Endothelial cell of umbilical vein (primary cell): ENCODE measurements around the gene CAMSAP1. TPM values are rescaled to one million over a fixed set of nuclear protein-coding genes. Genes with fewer than 3 reads are reported as not detected.

Experiments
- BruUV-seq: library from RNA; stranded (reverse); fragments of 400-500 nt; replicated peaks from 2 replicates; lab custom pipeline; 2021; lab: Mats Ljungman, UMichigan
- CTCF ChIA-PET: fragments of 300-600, 350-600 bp; sonication (Branson Sonifier 250); formaldehyde crosslinking; loops from one replicate; lab custom pipeline; 2021; ENCODE audit warnings: antibody characterized with exemption, inconsistent platforms; lab: Charles Lee
- POLR2A ChIA-PET: fragments of 300-600, 350-600 bp; sonication (Branson Sonifier 250); formaldehyde crosslinking; loops from one replicate; lab custom pipeline; 2021; ENCODE audit warnings: antibody characterized with exemption, inconsistent platforms; lab: Charles Lee
- DNase-seq: peaks from one replicate; pipeline ENCODE4 v3.0.0-alpha.2; 2011; ENCODE audit warnings: low read depth, low spot score
- FAIRE-seq: peaks from 2 replicates; lab custom pipeline; 2011; peaks lifted over from hg19 to GRCh38; lab: Jason Lieb, UNC
- H2AFZ ChIP-seq: 2 replicates; pipeline ENCODE4 v1.6.0; 2012; ENCODE audit warnings: low read depth, low read length, control low read depth, inconsistent platforms
- H3K27ac ChIP-seq: 2 replicates; pipeline ENCODE4 v1.5.1; 2011; ENCODE audit warnings: low read depth, mild to moderate bottlenecking, control low read depth, low read length, moderate library complexity; ENCODE audit not compliant: insufficient read depth
- H3K27me3 ChIP-seq, 2 experiments: 2 replicates each; pipeline versions ENCODE4 v1.6.0 to v1.6.1; 2011; ENCODE audit warnings: low read length in 2 of 2, mixed read lengths in 1 of 2; ENCODE audit not compliant: control insufficient read depth in 2 of 2, insufficient read depth in 2 of 2
- H3K36me3 ChIP-seq, 2 experiments: 2 replicates in 1 of 2; 3 replicates in 1 of 2; pipeline ENCODE4 v1.5.1; 2011; ENCODE audit warnings: low read length in 2 of 2, mild to moderate bottlenecking in 1 of 2, moderate library complexity in 1 of 2; ENCODE audit not compliant: control insufficient read depth in 2 of 2, insufficient read depth in 2 of 2; ENCODE audit errors: extremely low read depth in 1 of 2
- H3K4me1 ChIP-seq: 3 replicates; pipeline ENCODE4 v1.5.1; 2011; ENCODE audit warnings: mild to moderate bottlenecking, low read length; ENCODE audit not compliant: control insufficient read depth, insufficient read depth; ENCODE audit errors: extremely low read depth
- H3K4me2 ChIP-seq: 2 replicates; pipeline ENCODE4 v1.6.1; 2011; ENCODE audit warnings: low read length, control low read depth, mixed read lengths; ENCODE audit not compliant: insufficient read depth
- H3K4me3 ChIP-seq, 3 experiments: fragments of 200-600 bp in 1 of 3; sonication (generic), shearing (Covaris generic) in 1 of 3; replicated peaks in 1 of 3; 2 replicates each; pipeline ENCODE4 v1.5.1; 2011 to 2016; ENCODE audit warnings: control low read depth in 3 of 3, low read length in 3 of 3, mild to moderate bottlenecking in 2 of 3, inconsistent platforms in 1 of 3, low read depth in 1 of 3, moderate library complexity in 1 of 3; ENCODE audit not compliant: insufficient read depth in 1 of 3
- H3K79me2 ChIP-seq: 2 replicates; pipeline ENCODE4 v1.6.0; 2012; ENCODE audit warnings: low read length, inconsistent platforms; ENCODE audit not compliant: control insufficient read depth, insufficient read depth
- H3K9ac ChIP-seq: replicated peaks from 2 replicates; pipeline ENCODE3; 2011; ENCODE audit warnings: low read length, control low read depth; ENCODE audit not compliant: insufficient read depth; ENCODE audit errors: extremely low read depth
- H3K9me1 ChIP-seq: replicated peaks from 3 replicates; pipeline ENCODE4 v1.6.0; 2011; ENCODE audit warnings: mild to moderate bottlenecking, low read length; ENCODE audit not compliant: control insufficient read depth, insufficient read depth; ENCODE audit errors: extremely low read depth
- H3K9me3 ChIP-seq: replicated peaks from 2 replicates; pipeline ENCODE4 v1.5.1; 2012; ENCODE audit warnings: low read length, inconsistent platforms; ENCODE audit not compliant: control insufficient read depth, insufficient read depth
- H4K20me1 ChIP-seq: replicated peaks from 2 replicates; pipeline ENCODE3; 2011; ENCODE audit warnings: mild to moderate bottlenecking, low read length; ENCODE audit not compliant: control insufficient read depth, insufficient read depth; ENCODE audit errors: extremely low read depth
- CTCF ChIP-seq, 2 donors: IDR thresholded peaks; 1 replicate in 1 of 2; 2 replicates in 1 of 2; pipeline ENCODE4 v1.5.1; 2011; ENCODE audit warnings: low read length in 2 of 2, mild to moderate bottlenecking in 2 of 2, moderate library complexity in 2 of 2, control low read depth in 1 of 2, inconsistent platforms in 1 of 2, low read depth in 1 of 2; ENCODE audit not compliant: insufficient read depth in 1 of 2; ENCODE audit errors: extremely low read depth in 1 of 2
- EZH2 ChIP-seq: IDR thresholded peaks from 2 replicates; pipeline ENCODE4 v1.6.1; 2012; ENCODE audit warnings: borderline replicate concordance, low read depth, mild to moderate bottlenecking, moderate library complexity, low read length, inconsistent platforms; ENCODE audit not compliant: severe bottlenecking
- GATA2 ChIP-seq: IDR thresholded peaks from 2 replicates; pipeline ENCODE4 v1.7.0; 2011; ENCODE audit warnings: low read depth, mild to moderate bottlenecking, moderate library complexity, mixed read lengths, low read length; ENCODE audit not compliant: insufficient read length, insufficient read depth
- JUN ChIP-seq: IDR thresholded peaks from 2 replicates; pipeline ENCODE4 v1.6.1; 2011; ENCODE audit warnings: borderline replicate concordance, low read depth; ENCODE audit not compliant: insufficient read length, insufficient read depth
- MYC ChIP-seq: IDR thresholded peaks from one replicate; pipeline ENCODE4 v1.6.1; 2011; ENCODE audit warnings: mild to moderate bottlenecking, low read depth, low read length
- POLR2A ChIP-seq: IDR thresholded peaks from 2 replicates; pipeline ENCODE4 v1.6.1; 2012; ENCODE audit warnings: low read depth, mild to moderate bottlenecking, control low read depth, low read length
- POLR2AphosphoS5 ChIP-seq: IDR thresholded peaks from 2 replicates; pipeline ENCODE4 v1.6.1; 2012; ENCODE audit warnings: low read depth, mild to moderate bottlenecking, control low read depth, low read length, moderate library complexity; ENCODE audit not compliant: insufficient read depth
- dilution Hi-C: fragments of 300-500 bp; cut with MboI; formaldehyde crosslinking; loops from one replicate; pipeline ENCODE4 v1.15.0; 2019; ENCODE audit warnings: low sequenced_read_pairs; ENCODE audit not compliant: extremely low pct_ligation_motif_present
- intact Hi-C: fragments of 100-400 bp; cut with micrococcal nuclease; formaldehyde crosslinking; loops from one replicate; pipeline ENCODE4 v1.10.0; 2022
- polyA plus RNA-seq, 4 experiments: library from polyadenylated mRNA; depleted of rRNA in 3 of 4; stranded (reverse) in 3 of 4; unstranded in 1 of 4; fragments of >200 nt; gene quantifications; 2 replicates each; pipeline versions ENCODE4 v1.2.1 to v1.2.3, GENCODE V29; 2011 to 2012; ENCODE audit warnings: missing spikeins in 1 of 4
- total RNA-seq: library from RNA; stranded (reverse); gene quantifications from 2 replicates; pipeline ENCODE4 v1.2.3, GENCODE V29; 2021

The CAMSAP1 gene
- total and polyA plus RNA-seq, 2 donors (not counting 3 experiments of a cell fraction or from before 2014, with no cell fraction given) = 8.1 to 25.5 TPM

GRCh38 chr9:135762921-135763320 lies 144.4 kb downstream of the CAMSAP1 start:
- Histone ChIP-seq H3K79me2 (no peaks in the 10 kb centered on the region), H3K27me3 (no peaks in the 10 kb centered on the region), H3K4me1 (no peaks in the 10 kb centered on the region), H3K9me1 (no peaks in the 10 kb centered on the region), H3K9me3 (no peaks in the 10 kb centered on the region), H3K9ac (no peak overlapping the region), H3K4me2 (no peak overlapping the region), H4K20me1 (no peaks in the 10 kb centered on the region), H3K36me3 (no peaks in the 10 kb centered on the region), H3K27ac (no peak overlapping the region), H2AFZ (no peak overlapping the region), H3K4me3 (no peak overlapping the region)
- dilution Hi-C loops = no loop called here
- FAIRE-seq (no peak), DNase-seq (no peak)
- no TSS peak for BruUV-seq
- ChIA-PET CTCF (no interaction called here), POLR2A (no interaction called here)
- TF ChIP-seq JUN (no peak), POLR2AphosphoS5 (no peak), MYC (no peak), GATA2 (no peak), EZH2 (no peak)
- intact Hi-C loops = no loop called here

GRCh38 chr9:135761845-135762168 lies 145.5 kb downstream of the CAMSAP1 start:
- intact Hi-C loops (no loop called here), dilution Hi-C loops (no loop called here)
- BruUV-seq = no TSS peak
- Histone ChIP-seq H3K36me3 (no peaks in the 10 kb centered on the region), H3K4me1 (no peaks in the 10 kb centered on the region), H3K9me1 (no peaks in the 10 kb centered on the region), H4K20me1 (no peaks in the 10 kb centered on the region), H2AFZ (no peak overlapping the region), H3K27me3 (no peaks in the 10 kb centered on the region), H3K9ac (no peak overlapping the region), H3K4me3 (no peak overlapping the region), H3K79me2 (no peaks in the 10 kb centered on the region), H3K27ac (no peak overlapping the region), H3K4me2 (no peak overlapping the region), H3K9me3 (no peaks in the 10 kb centered on the region)
- DNase-seq = no peak
- no peak for TF ChIP-seq CTCF (IDR thresholded peaks at IDR 0.05; ENCODE audit: extremely low read depth in 1 of 2, insufficient read depth in 1 of 2, low read depth in 1 of 2, low read length in 2 of 2)
- no peak for TF ChIP-seq POLR2A
- TF ChIP-seq JUN = no peak
- ChIA-PET CTCF (no interaction called here), POLR2A (no interaction called here)
- no peak for FAIRE-seq
